ENCODE results near the gene S100A2.
"Not testable (repeated sequence)": the region's sequence is repeated elsewhere in the genome, so short reads cannot be mapped to it uniquely, and the experiment has no call there.

GRCh38 chr1:153575497-153575896, 9.9 kb upstream of the S100A2 start:
- TF ChIP-seq, protein P1, sequence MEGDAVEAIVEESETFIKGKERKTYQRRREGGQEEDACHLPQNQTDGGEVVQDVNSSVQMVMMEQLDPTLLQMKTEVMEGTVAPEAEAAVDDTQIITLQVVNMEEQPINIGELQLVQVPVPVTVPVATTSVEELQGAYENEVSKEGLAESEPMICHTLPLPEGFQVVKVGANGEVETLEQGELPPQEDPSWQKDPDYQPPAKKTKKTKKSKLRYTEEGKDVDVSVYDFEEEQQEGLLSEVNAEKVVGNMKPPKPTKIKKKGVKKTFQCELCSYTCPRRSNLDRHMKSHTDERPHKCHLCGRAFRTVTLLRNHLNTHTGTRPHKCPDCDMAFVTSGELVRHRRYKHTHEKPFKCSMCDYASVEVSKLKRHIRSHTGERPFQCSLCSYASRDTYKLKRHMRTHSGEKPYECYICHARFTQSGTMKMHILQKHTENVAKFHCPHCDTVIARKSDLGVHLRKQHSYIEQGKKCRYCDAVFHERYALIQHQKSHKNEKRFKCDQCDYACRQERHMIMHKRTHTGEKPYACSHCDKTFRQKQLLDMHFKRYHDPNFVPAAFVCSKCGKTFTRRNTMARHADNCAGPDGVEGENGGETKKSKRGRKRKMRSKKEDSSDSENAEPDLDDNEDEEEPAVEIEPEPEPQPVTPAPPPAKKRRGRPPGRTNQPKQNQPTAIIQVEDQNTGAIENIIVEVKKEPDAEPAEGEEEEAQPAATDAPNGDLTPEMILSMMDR (IDR thresholded peaks at IDR 0.05; ENCODE audit: extremely low read depth in 1 of 2, insufficient read depth in 1 of 2, low read depth in 1 of 2, low read length in 2 of 2), result not testable (repeated sequence)
- not testable (repeated sequence) for TF ChIP-seq POLR2A (IDR thresholded peaks at IDR 0.05; ENCODE audit: low read depth, low read length); POLR2AphosphoS5 (IDR thresholded peaks at IDR 0.05; ENCODE audit: insufficient read depth, low read depth, low read length); EZH2 (IDR thresholded peaks at IDR 0.05; ENCODE audit: borderline replicate concordance, low read depth, low read length, severe bottlenecking); GATA2 (IDR thresholded peaks at IDR 0.05; ENCODE audit: insufficient read depth, insufficient read length, low read depth, low read length); FOS (IDR thresholded peaks at IDR 0.05; ENCODE audit: borderline replicate concordance, insufficient read depth, low read length)
- TF ChIP-seq, protein P2, sequence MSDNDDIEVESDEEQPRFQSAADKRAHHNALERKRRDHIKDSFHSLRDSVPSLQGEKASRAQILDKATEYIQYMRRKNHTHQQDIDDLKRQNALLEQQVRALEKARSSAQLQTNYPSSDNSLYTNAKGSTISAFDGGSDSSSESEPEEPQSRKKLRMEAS (IDR thresholded peaks at IDR 0.05; ENCODE audit: insufficient read depth, insufficient read length), result not testable (repeated sequence)
